ENCODE results near the gene TANC1.

The TANC1 gene

GRCh38 chr2:159206736-159207380 is 238.4 kb downstream of the TANC1 start:
- DNase-seq: peak; percentile 6

- no peak for DNase-seq
Measured at GRCh38 chr2:159208438-159208837, 240.0 kb downstream of the TANC1 start.

- no peak for DNase-seq
Measured at GRCh38 chr2:159209341-159210306, 241.2 kb downstream of the TANC1 start.

GRCh38 chr2:159211447-159212396 is 243.3 kb downstream of the TANC1 start:
- DNase-seq: peak; percentile 56

GRCh38 chr2:159213296-159213695 is 244.9 kb downstream of the TANC1 start:
- DNase-seq: no peak

- DNase-seq: no peak
Measured at GRCh38 chr2:159214325-159214865, 246.0 kb downstream of the TANC1 start.

- no peak for DNase-seq
Measured at GRCh38 chr2:159215116-159215515, 246.7 kb downstream of the TANC1 start.

GRCh38 chr2:159217676-159218075 is 249.2 kb downstream of the TANC1 start:
- no peak for DNase-seq

- no peak for DNase-seq
Measured at GRCh38 chr2:159218389-159218788, 249.9 kb downstream of the TANC1 start.

- no peak for DNase-seq
Measured at GRCh38 chr2:159219394-159219998, 251.1 kb downstream of the TANC1 start.

GRCh38 chr2:159224061-159224813 is 255.8 kb downstream of the TANC1 start:
- no peak for DNase-seq

GRCh38 chr2:159225025-159226016 is 256.9 kb downstream of the TANC1 start:
- DNase-seq: peak; percentile 66

- no peak for DNase-seq
Measured at GRCh38 chr2:159226059-159226461, 257.6 kb downstream of the TANC1 start.

- peak; percentile 20 for DNase-seq
Measured at GRCh38 chr2:159226608-159227385, 258.4 kb downstream of the TANC1 start.

GRCh38 chr2:159227467-159227866 is 259.0 kb downstream of the TANC1 start:
- no peak for DNase-seq

GRCh38 chr2:159228081-159228581 is 259.7 kb downstream of the TANC1 start:
- DNase-seq: peak; percentile 62

GRCh38 chr2:159229476-159230144 is 261.2 kb downstream of the TANC1 start:
- DNase-seq: no peak

- DNase-seq: no peak
Measured at GRCh38 chr2:159230145-159230877, 261.9 kb downstream of the TANC1 start.

Data from eye (tissue), 1 donor.